Stimulated activated CD8-positive, alpha-beta memory T cell treated with anti-CD3 and anti-CD28 coated beads, Interleukin-15, amount 100 ng/mL, for 24 hours (primary cell): ENCODE measurements around the gene B9D2.
"Not testable (repeated sequence)": the region's sequence is repeated elsewhere in the genome, so short reads cannot be mapped to it uniquely, and the experiment has no call there.

Experiments used
- DNase-seq: peaks from one replicate; pipeline ENCODE4 v3.0.0-alpha.2; 2020; ENCODE audit warnings: low read depth

Gene B9D2

DNA sequence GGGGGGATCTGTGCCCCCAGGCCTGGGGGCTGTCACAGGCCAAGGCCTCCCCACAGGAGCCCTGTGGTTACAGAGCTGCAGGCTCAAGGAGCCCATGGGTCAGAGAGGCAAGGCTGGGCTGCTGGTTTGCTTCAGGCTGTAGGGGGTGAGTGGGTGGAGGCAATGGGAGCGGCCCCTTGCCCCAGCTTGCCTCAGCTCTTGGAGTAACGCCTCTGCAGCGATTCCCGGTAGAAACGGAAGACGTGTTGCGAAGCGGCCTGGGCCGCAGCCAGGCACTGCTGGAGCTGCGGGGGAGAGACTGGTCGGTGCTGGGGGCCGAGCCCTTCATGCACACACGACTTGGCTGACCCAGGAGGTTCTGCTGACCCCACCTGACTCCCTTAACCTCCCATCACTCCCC is 22.5 kb upstream of the B9D2 start:
- DNase-seq = no peak

DNA sequence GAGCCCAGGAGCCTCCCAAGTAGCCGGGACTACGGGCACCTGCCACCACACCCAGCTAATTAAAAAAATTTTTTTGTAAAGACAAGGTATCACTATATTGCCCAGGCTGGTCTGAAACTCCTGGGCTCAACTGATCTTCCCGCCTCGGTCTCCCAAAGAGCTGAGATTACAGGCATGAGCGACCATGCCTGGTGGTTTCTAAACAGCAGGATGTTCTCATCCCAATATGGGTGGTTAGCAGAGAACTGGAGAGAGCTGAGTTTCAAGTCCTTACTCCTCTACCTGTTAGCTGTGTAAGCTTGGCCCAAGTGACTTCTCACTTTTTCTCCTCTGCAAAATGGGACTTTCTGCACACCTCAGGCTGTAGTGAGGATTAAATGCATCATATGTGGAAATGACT is 20.4 kb upstream of the B9D2 start:
- no peak for DNase-seq

DNA sequence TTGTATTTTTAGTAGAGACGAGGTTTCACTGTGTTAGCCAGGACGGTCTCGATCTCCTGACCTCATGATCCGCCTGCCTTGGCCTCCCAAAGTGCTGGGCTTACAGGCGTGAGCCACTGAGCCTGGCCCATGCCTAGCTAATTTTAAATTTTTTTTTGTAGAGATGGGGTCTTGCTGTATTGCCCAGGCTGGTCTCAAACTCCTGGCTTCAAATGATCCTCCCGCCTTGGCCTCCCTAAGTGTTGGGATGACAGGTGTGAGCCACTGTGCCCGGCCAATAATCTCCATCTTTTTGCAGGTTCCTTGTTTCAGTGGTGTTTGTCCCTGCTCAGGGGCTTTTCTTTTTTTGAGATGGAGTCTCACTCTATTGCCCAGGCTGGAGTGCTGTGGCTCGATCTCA is 17.6 kb upstream of the B9D2 start:
- DNase-seq = not testable (repeated sequence)

DNA sequence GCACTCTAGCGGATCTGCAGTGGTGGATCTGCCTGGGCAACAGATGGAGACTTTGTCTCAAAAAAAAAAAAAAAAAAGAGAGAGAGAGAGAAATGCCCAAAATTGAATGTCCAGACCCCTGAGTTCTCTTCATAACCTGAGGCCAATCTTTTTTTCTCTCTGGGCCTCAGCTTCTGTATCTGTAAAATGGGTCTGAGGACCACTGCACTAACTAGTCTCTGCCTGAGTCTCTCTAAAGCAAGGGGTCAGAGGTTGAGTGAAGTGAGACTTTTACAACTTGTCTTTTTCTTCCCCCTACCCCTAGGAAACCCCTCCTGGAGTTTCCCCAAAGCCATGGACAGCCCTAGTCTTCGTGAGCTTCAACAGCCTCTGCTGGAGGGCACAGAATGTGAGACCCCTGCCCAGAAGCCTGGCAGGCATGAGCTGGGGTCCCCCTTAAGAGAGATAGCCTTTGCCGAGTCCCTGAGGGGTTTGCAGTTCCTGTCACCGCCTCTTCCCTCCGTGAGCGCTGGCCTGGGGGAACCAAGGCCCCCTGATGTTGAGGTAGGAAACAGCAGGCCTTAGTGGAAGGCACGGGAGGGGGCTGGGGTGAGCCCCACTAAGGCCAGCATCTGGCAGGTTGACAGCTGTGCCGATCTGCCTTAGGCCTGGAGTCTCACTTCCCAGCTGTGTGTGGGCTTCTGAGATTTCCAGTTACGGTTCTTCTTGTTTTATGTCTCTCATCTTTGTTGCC is 14.2 kb upstream of the B9D2 start:
- DNase-seq = no peak

DNA sequence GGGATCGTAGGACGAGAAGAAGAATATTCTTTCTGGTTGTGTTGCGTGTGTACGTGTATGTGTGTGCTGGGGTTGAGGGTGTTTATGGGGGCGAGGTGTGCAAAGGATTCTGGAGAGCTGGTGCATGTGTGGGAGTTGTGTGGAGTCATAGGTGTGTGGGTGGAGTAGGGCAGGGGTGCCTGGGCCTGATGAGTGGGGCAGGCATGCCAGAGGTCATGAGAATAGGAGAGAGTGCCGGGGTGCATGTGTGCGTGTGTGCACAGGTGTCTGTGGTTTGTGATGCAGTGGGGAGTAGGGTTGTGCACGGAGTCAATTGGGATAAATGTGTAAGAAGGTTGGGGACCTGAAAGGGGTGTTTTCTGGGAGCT is 13.0 kb upstream of the B9D2 start:
- DNase-seq = no peak

DNA sequence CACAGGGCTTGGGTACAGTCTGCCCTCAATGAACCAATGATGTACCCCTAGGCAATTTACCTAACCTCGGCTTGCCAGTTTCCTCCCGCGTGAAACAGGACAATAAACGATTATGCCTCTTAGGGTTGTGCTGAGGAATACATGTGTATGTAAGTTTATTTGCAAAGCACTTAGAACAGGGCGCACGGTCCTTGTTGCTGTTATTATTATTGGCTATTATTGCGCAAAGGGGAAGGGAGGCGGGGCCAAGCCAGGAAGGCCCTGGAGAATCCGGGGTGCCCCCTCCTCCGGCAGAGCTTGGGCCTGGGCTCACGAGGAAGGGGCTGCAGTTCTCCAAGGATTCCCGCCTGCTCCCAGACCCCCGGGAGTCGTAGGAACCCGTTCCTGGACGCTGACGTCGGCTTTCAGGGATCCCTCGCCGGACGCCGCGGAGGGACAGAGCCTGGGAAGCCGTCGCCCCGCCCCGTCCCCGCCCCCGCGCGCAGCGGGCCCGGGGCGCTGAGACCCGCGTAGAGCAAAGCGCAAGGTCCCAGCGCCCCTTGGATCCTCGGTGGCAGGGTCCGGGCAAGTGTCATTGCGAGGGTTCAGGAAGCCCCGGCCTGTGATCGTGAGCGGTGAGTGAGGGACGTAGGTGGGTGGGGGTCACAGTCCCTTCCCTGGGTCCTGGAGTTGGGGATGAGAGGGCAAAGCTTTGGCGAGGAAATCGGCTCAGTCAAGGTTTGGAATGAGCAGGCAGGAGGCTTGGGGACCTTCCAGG is 12.5 kb upstream of the B9D2 start, which contains the start of gene TMEM91:
TSS of gene TMEM91 (plus strand) at position 293 of the 757 bp plus-strand sequence. CDS start 1,777 bp downstream, outside the sequence.
- no peak for DNase-seq

DNA sequence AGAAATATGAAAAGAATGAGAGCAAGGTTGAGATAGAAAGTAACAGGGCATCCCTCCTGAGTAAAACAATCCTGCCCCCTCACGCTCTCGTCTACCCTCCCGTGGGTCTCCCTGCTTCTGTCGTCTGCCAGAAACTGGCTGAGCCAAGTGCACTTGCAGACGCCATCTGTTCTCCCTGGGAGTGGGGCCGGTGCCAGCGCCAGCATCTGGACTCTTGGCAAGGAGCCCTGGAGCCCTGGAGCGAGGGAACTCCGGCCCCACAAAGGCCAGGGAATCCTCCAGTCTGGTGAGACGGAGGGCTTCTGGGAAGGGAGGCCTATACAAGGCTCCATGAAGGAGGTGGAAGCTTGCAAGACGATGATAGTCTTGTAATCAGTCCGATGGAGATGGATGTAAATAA is 10.0 kb upstream of the B9D2 start:
- no peak for DNase-seq

DNA sequence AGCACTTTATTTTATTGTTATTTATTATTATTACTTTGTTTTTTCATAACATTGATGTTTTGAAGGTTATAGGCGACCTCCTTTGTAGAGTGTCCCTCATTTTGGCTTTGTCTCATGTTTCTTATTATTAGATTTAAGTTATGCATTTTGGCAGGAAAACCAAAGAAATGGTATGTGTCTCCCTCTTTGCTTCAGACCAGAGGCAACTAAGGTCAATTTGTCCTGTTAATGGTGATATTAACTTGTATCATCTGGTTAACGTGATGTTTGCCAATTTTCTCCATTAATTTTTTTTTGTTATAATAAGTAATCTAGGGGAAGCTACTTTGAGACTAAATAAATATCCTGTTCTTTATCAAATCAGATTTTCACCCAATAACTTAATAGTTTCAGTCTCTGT is 8.6 kb upstream of the B9D2 start:
- DNase-seq = no peak

DNA sequence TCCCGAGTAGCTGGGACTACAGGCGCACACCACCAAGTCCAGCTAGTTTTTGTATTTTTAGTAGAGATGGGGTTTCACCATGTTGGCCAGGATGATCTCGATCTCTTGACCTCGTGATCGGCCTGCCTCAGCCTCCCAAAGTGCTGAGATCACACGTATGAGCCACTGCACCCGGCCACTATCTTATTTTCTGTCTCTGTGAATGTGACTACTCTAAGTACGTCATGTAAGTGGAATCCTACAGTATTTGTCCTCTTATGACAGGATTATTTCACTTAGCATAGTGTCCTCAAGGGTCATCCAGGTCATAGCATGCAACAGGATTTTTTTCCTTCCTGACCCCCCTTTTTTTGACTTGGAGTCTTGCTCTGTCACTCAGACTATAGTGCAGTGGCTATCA is 7.6 kb upstream of the B9D2 start:
- DNase-seq = no peak

DNA sequence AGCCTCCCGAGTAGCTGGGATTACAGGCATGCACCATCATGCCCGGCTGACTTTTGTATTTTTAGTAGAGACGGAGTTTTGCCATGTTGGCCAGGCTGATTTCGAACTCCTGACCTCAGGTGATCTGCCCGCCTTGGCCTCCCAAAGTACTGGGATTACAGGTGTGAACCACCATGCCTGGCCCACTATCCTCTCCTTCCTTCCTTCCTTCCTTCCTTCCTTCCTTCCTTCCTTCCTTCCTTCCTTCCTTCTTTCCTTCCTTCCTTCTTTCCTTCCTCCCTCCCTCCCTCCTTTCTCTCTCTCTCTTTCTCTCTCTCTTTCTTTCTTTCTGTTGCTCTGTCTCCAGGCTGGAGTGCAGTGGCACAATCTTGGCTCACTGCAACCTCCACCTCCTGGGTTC is 7.2 kb upstream of the B9D2 start:
- not testable (repeated sequence) for DNase-seq

DNA sequence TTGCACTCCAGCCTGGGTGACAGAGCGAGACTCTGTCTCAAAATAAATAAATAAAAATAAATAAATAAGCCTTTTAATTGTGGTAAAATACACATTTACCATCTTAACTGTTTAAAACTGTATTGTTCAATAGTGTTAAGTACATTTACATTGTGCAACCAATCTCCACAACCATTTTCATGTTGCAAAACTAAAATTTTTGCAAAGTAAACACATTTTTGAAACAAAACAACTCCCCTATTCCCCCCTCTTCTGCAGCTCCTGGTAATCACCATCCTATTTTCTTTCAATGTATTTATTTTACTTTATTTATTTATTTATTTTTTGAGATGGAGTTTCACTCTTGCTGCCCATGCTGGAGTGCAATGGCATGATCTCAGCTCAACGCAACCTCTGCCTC is 5.8 kb upstream of the B9D2 start:
- DNase-seq = no peak

DNA sequence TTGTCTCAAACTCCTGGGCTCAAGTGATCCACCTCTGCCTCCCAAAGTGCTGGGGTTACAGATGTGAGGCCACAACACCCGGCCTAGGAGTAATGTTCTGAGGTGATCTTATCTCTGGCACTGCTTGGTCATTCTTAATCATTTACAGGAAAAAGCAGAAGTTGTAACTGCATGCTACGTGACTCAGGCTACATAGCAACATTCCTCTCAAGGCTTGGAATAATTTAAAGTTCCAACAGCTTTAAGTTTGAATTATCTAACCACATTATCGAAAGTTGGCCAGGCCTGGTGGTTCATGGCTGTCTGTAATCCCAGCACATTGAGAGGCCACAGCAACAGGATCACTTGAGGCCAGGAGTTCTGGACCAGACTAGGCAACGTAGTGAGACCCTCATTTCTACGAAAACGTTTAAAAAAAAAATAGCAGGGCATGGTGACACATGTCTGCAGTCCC is 3.9 kb upstream of the B9D2 start:
- no peak for DNase-seq

DNA sequence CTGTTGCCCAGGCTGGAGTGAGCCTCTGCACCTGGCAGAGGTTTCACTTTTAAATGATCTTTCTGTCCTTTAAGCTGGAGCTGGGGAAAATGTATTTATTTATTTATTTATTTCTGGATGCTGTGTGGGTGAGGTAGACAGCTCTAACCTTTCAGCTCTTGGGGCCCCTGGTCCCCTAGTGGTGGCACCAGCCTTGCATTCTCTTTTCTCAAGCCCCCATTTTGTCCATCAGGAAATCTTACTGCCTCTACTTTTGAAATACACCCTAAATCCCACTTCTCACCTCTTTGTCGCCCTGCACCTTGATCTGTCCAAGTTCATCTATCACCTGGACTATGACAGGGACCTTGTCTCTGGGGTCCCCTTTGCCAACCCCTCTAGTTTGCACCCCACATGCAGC is 2.1 kb upstream of the B9D2 start:
- DNase-seq = no peak

DNA sequence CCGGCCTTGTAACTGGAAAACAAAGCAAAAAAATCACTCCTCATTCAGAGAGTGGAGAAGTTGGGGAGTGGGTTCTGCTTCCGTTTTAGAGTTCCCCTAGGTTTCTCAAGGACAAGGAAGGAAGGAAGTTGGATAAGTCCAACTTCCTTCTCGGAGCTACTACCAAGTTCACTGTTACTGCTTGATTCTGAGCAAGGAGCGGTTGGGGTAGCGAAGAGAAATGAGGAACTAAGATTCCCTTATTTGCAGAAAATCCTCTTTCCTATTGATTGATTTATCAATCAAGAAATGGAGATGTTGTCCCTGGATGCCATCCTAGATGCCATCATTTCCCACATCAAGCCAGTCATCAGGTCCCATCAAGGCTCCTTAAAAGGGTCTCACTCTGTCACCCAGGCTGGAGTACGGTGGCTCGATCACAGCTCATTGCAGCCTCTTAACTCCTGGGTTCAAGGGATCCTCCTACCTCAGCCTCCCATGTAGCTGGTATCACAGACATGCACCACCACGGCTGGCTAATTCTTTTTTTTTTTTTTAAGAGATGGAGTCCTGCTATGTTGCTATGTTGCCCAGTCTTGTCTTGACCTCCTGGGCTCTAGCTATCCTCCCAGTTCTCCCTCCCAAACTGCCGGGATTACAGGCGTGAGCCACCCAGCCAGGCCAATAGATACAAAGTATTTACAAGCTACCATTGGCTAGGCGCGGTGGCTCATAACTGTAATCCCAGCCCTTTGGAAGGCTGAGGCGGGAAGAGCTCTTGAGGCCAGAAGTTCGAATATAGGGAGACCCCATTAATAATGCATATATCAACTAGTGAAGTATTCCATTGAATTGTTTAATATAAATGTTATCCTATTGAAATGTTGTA is 809 bp upstream of the B9D2 start:
- no peak for DNase-seq

DNA sequence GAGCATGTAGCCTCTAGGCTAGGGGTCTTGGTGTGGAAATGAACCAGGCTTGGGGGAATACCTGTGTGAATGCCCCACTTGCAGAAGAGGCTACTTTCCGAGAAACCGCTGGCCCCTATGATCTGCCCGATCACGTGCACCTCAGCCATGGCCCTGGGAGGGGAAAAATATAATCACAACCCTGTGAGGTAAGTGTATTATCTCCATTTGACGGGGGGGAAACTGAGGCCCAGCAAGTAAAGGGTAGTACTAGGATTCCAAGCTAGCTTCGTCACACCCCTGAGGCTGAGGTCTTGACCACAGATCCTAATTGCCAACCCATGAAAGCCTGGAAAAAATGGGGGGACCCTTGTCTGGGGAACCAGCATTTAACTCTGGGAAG is 587 bp downstream of the B9D2 start:
- DNase-seq = no peak

DNA sequence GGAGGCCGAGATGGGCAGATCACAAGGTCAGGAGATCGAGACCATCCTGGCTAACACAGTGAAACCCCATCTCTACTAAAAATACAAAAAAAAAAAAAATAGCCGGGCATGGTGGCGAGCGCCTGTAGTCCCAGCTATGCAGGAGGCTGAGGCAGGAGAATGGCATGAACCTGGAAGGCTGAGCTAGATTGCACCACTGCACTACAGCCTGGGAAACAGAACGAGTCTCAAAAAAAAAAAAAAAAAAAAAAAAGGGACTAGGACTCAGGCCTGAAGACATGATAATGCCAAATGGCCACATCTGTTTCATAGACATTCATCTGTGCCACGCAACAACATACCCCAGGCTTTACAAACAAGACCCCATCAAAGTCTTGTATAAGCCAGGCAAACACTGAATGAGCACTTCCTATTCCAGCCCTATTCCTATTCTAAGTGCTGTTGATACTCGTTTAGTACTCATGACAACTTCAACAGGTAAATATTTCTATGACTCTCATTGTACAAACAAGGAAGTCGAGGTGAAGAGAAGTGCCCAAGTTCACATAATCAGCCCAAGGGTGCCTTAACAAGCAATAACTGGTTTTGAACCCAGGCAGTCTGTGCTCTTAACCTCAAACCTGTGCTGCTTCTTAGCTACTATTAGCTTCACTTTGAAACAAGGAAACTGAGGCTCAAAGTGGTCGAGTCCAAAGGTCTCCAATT is 1.7 kb downstream of the B9D2 start:
- DNase-seq = no peak

DNA sequence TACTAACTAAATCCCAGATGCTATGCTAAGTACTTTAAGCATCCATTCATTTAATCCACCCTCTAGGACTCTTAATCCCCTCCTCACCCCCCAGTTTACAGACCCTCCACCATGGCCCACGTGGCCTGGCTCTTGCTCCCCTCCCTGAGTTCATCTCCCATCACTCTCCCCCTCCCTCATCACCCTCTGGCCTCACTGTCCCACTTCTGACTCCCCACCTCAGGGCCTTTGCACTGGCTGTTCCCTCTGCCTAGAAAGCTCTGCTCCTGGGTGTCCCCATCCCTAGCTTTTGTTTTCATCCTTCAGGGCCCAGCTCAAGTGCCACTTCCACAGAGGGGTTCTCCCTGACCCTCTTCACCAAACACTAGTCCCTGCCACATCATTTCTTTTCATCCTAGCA is 4.2 kb downstream of the B9D2 start:
- DNase-seq = no peak

DNA sequence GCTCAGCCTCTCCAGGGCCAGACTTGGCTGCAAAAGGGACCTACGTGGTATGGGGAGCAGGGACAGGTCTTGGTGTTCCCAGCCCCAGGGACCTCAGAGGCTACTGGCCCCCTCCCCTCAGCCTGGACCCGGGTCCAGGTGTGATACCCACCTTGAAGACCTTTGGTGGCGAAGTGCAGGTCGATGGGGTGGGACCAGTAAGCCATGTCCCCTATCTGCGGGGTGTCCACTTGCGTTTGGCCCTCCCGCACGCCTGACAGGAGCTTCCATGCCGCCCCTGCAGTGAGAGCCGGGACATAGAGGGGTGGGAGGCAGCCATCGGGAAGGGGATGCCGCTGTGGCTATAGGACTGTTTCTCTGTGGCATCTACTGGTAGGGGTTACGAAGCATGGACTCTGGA is 6.2 kb downstream of the B9D2 start:
- DNase-seq = no peak

DNA sequence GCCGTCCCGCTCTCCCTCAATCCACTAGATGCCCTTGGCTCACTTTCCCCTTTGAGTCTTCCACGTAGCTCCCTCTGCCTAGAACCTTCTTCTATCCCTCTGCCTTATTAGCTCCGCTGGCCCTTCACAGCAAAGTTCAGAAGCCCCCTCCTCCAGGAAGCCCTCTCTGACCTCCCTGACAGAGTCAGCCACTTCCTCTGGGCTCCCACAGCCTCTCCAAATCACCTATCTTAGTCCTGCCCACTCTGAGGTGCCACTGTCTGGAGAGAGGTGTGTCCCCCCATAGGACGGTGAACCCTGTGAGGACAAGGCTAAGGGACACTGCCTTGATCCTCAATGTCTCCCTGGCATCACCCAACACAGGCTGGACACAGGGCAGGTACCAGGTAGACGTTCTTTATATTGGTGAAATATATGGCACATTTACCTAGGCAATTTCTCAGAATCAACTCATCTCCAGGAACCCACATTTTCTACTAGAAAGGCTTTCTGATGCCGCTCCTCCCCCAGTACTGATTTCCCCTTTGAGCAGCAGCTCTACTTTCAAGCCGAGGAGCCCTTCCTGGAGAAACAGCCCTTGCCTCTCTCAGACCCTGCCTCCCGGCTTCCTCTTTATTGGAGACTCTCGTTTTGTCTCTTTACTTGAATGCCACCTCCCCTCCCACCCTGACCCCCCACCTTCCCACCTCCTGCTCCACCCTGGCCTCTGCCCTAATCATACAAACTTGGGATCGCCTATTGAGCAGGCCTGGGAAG is 6.8 kb downstream of the B9D2 start:
- no peak for DNase-seq

DNA sequence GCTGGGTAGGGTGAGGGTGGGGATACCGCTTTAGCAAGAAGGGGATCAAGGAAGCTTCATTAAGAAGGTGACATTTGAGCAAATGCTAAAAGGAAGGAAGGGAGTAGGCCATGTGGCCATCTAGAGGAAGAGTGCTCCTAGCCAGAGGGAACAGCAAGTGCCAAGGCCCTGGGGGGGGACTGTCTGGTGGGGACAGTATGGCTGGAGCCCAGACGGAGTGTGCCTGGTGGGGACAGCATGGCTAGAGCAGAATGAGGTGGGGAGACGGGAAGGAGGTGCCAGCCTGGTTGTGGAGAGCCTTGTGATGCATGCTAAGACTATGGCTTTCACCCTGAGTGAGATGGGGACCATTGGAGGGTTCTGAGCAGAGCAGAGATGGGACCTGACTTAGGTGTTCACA is 8.1 kb downstream of the B9D2 start:
- no peak for DNase-seq

DNA sequence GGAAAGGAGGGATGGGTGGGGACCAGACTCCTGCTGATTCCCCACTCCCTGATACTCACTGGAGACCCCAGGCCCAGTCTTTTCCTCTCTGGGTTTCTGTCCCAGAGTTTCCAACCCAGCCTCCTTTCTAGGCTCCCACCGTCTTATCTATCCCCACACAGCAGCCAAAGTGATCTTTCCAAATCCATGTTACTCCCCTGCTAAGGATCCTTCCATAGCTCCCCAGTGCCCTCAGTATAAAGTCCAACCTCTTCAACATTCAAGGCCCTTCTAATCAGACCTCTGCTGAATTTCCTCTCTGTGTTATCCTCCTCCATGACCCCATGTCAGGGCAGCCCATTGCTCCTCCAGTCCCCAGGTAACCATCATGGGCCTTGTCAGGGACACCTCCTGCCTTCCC is 8.9 kb downstream of the B9D2 start:
- no peak for DNase-seq
